ENCODE results near the gene GPHN.
A peak's percentile ranks its signal among the peaks of the same experiment; 100 is the strongest.

The GPHN gene

DNA sequence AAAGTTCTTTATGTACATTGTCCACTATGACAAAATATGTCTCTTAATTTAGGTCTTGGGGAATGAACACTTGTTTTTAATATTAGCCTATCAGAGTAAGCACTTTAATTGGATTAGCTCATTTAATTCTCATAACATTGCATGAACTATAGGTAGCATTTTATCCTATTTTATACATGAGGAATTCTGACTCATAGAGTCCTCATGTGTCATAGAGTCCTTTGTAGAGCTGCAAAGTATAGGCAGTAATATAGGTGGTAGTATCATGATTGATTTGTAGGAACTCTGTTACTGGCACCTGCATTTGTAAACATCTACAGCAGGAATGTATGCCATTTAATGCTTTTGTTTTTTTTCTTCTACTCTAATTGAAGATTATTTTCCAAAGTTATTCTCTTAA lies 96.0 kb downstream of the GPHN start:
- DNase-seq: no peak

DNA sequence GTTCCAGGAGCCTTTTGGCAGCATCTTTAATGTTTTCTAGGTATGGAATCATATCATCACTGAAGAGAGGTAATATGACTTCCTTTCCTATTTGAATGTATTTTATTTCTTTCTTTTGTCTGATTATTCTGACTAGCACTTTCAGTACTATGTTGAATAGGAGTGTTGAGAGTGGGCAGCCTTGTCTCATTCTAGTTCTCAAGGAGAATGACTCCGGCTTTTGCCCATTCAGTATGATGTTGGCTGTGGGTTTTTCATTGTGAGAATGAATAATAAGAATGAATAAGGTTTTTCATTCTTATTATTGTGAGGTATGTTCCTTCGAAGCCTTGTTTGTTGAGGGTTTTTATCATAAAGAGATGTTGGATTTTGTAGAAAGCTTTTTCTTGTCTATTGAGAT lies 98.9 kb downstream of the GPHN start:
- DNase-seq: no peak

DNA sequence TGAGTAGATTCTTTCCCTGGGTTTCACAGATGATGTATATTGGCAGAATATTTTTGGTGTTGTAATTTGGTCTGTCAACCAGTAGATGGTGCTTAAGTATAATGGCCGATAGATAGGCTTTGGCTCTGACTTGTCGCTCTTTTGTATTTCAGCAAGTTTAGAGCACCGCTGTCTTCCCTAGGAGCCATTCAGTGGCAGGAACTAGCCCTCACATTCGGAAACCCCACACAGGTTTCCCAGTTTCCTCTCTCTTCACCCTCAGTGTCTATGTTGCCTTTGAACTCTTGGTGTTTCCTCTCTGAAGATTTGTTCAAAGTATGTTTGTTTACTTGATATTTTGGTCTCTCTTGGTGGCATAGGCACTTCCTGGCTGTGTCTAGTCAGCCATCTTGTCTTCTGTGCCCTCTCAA lies 102.2 kb downstream of the GPHN start:
- no peak for DNase-seq

DNA sequence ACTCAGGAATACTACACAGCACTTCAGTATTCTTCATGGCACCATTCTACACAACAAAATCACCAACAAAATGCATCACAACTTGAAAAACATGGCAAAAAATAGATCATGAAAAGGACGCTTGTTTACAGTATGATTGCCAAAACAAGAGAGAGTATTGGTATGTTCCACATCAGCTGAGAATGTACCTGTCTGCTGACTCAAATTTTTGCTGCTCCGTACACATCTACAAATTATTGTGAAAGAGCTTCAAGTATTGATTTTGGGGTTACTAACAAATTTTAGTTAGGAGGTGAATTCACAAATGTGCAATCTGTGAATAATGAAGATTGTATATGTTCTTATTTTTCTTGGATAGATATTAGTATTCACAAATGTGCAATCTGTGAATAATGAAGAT lies 105.4 kb downstream of the GPHN start:
- DNase-seq: no peak

DNA sequence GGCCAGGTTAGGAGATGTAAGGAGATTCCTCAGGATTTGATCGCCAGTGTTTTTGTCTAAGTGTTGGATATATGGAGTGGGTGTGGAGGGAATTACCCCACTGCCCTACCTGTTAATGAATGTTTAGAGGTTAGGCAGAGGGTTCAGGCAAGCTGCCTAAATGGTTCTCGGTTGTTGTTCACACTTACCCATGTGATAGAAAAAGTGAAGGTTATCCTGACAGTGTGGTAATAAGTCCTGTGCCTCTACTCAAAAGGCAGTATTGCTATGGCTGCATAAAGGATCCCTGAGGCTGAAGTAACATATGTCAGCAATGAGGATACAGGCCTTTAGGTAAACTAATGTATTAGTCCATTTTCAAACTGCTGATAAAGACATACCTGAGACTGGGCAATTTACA lies 112.0 kb downstream of the GPHN start:
- no peak for DNase-seq

DNA sequence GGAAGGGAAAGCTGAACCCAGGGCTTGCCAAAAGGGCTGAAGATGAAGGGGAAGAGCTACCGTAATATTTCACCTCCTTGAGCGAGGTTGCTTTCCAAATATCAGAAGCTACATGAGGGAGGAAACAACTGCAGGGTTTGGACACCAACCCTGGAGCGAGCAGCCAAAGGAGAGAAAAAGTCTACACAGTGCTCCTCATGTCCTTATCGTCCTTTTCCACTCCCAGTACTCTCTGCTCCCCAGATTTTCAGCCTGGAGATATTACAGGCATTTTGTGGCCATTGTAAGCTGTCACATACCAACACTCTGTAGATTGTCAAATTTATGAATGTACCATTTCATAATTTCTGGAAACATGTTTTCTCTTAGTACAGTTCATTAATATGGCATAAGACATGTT lies 115.9 kb downstream of the GPHN start:
- DNase-seq: no peak

DNA sequence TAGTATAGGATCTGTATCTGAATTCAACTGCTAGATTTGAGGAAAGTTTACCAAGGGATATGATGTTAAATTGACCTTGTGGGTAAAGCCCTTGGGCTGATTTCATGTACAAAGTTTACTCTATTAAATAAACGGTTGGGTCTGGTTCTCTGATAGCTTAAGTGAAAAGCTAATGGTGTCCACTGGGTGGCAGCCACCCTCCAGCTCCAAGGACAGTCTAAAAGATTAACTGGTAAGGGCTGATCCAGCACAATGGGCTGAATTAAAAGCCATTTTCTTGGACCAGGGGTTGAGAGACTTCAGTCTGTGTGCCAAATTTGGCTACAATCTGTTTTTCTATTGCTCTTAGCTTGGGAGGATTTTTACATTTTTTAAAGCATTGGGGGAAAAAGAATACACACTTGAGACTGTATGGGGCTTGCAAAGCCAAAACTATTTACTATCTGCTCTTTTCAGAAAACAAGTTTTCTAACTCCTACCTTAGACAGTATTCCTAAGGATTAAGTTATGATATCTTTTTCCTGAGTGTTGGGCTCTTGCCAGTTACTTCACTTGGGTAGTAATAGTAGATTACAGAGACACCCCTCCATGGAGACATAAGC lies 116.5 kb downstream of the GPHN start:
- peak in 1 of 2 donors; percentile 27 for DNase-seq

DNA sequence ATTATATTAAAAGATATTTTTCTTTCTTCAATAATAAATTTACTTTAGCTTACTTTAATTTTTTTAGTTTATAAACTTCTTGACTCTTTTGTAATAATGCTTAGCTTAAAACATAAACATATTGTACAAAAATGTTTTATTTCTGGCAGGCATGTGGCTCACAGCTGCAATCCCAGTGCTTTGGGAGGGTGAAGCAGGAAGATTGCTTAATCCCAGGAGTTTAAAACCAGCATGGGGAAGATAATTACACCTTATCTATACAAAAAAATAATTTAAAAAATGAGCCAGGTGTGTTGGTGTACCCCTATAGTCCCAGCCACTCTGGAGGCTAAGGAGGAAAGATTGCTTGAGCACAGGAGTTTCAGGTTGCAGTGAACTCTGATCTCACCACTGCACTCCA lies 120.7 kb downstream of the GPHN start:
- DNase-seq: no peak

DNA sequence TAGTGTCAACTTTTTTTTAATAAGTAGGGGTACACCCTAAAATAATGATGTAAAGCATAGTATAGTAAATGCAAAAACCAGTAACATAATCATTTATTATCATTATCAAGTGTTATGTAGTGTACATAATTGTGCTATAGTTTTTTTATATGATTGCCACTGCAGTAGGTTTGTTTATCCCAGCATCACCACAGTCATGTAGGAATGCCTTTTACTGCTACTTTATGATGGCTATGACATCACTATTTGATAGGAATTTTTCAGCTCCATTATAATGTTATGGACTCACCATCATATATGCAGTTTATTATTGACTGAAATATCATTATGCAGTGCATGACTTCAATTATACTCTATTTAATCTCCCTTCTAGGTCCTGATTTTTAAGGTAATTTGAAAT lies 121.6 kb downstream of the GPHN start:
- no peak for DNase-seq

DNA sequence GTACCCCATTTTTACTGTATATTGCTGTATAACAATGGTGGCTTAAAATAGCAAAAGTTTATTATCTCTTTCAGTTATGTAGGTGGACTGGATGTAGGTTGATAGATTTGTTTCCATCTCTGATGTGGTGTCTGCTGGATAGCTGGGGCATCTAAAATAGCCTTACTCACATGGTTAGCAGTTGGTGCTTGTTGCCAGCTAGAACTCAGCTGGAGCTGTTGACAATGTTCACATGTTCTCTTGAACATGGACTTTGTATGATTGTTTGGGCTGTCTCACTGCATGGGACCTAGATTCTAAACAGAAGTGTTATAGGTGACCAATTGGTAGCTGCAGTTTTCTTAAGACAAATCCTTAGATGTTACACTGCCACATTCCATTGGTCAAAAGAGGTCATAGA lies 126.9 kb downstream of the GPHN start:
- DNase-seq: no peak

DNA sequence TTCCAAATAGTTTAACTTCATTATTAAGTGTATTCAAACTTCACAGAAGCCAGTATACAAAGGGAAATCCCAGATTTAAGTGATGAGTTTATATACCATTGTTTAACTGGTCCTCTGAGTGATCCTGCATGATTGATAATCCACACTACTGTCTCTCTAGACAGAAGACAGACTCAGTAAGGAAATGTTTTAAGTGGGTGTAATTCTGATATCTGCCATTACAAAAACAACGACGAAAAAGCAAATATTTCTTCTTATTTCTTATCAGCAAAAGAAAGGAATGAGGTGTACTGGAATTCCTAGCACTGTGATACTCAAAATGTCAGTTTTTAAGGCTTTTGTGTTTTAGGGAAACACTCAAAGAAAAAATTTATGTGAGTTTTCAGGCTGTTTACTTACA lies 127.5 kb downstream of the GPHN start:
- no peak for DNase-seq

DNA sequence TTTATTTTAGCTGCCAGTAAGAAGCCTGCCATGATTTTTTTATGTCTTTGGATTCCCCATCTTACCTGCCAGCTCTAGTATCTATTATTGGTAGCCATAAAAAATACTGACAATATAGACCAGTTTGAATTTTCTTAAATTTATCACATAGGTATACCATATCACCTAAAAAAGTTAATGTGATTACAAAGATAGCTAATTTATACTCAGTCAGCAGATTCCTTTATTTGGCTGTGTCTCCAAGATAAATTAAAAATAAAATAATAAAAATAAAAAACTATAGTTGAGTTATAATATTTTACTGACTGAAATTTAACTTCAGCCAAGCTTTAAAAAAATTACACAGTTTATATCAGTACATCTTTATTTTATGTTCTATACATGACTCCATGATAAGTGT lies 128.3 kb downstream of the GPHN start:
- no peak for DNase-seq

DNA sequence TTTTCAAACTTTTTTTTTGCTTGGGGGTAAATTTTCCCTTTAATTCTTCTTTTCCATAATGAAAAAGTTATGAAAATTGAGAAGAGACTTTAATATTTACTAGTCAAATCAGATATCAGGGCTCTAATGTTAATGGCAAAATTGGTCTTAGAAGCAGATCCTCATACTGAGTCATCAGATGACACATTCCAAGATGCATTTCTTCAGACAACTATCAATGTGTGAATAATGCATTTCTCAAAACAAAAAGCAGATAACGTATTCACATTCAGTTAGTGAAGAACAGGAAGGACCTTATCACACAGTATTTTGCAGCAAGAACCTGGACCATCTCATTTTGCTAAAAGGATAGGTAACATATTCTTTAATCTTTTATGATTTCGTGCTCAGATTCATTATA lies 130.7 kb downstream of the GPHN start:
- no peak for DNase-seq

DNA sequence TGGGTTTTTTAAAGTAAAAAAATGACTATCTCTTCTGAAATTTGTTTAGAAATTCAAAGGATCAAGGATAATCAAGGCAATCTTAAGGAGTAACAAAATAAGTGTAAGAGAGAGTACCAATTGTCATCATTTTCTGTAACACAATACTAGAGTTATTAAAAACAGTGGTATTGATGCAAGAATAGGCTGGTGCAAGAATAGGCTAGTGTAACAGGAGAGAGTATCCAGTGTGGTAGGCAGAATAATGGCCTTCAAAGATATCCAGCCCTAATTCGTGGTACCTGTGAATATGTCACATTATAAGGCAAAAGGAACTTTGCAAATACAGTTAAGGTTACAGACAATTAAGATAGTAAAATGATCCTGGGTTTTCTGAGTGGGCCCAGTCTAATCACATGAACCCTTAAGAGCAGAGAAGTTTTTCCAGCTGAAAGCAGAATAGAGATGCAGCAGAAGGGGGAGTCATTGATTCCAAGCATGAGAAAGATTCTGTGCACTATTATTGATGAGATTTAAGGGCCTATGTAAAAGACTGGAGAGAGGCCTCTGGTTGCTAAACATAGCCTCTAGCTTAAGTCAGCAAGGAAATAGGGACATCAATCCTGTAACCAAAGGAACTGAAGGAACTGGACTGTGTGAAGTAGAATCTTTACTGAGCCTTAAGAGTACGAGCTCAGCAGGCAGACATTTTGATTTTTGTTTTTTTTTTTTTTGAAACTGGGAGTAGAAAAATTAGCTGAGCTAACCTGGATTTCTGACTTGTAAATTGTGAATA lies 134.1 kb downstream of the GPHN start:
- DNase-seq: no peak

DNA sequence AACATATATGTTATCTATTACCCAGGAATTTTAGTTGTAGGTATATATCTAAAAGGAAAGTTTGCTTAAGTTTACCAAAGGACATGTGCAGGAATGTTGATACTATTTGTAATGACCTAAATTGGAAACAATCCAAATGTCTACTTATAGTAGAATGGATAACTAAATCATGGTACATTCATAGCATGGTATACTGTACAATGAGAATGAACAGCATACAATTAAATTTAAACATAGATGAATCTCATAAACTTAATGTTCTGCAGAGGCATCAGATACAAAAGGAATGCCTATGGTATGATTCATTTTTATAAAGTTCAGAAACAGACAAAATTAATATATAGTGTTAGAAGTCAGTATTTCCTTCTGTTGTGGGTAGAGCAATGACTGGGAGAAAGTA lies 135.4 kb downstream of the GPHN start:
- DNase-seq: no peak

DNA sequence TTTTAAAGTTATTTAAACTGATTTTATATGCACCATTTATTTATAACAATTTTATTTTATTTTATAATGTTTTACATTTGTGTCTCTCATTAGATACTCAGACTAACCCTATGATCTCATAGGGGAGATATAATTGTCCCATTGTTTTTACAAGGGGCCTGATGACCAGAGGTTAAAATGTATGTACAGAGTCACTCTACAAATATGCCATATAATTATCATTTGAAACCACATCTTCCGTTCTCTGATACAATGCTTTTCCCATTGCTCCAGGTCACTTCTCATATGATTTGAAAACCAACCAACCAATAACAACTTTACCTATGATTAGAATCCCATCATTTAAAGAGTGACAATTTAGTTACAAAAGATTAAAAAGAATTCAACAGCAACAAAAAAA lies 137.8 kb downstream of the GPHN start:
- no peak for DNase-seq

DNA sequence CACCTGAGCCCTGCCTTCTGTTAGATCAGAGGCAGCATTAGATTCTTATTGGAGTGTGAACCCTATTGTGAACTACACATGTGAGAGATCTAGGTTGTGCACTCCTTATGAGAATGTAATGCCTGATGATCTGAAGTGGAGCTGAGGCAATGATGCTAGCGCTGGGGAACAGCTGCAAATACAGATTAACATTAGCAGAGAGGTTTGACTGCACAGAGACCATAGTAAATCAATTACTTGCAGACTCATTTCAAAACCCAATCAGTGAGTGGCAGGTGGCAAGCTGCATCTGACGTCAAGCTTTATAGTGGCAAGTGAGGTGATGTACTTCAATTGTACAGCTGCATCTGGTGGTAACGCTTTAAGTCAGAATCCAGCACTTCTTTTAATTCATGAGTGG lies 141.6 kb downstream of the GPHN start:
- no peak for DNase-seq

DNA sequence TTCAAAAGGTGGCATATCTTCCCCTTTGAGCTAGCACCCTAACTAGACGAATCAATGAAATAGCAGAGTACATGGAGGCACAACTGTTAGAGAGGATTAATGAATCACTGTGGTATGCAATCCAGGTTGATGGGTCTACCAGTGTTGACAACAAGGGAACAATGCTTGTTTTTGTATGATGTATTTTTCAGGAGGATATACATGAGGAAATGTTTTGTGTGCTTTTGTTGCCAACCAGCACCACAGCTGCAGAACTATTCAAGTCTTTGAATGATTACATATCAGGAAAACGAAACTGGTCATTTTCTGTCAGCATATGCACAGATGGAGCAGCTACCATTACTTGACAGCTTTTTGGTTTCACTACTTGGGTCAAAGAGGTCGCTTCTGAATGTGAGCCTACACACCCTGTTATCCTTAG lies 142.6 kb downstream of the GPHN start:
- DNase-seq: no peak

DNA sequence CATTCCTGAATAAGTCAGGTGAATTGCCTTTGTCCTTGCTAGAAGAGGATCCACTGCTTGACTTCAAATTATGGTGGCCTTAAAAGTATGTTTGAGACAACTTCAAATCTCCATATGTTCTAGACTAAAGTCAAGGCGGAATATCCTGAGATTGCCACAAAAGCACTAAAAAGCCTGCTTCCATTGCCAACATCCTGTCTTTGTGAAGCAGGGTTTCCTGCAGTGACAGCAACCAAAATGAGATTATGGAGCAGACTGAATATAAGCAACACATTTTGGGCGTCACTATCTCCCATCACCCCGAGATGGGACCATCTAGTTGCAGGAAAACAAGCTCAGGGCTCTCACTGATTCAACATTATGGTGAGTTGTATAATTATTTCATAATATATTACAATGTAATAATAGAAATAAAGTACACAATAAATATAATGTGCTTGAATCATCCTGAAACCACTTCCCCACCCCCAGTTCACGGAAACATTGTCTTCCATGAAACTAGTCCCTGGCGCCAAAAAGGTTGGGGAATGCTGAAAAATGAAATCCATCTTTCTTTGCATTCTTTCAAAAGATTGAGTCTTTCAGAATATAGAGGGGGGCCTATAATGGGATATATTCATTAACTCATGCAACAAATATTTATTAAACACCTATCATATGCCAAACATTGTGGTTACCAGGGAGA lies 143.7 kb downstream of the GPHN start:
- DNase-seq: no peak

DNA sequence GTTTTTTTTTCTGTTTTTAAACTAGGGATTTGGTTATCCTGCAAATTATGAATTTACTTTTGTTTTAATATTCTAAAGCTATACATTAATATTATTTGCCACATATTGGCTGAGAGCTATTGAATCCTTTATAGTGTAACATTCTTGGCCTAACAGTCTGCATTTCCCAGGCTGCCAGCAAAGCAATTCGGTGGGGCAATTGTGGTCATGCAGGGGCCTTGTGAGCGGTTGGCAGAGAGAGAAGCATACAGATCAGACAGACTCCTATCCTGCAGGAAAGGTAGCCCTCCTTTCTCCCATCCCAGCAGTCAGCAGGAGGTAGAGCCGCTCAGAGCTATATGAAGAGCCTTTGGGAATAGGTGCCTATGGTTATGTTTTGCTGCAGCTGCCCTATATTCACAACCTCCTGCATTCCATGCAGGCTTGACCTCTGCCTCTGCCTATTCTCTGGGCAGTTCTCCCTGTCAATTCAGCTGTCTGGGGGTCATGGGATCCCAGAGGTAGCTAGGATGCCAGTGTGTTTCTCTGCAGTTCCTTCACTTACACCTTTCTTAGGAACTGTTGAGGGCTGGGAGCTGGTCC lies 144.7 kb downstream of the GPHN start:
- DNase-seq: no peak

DNA sequence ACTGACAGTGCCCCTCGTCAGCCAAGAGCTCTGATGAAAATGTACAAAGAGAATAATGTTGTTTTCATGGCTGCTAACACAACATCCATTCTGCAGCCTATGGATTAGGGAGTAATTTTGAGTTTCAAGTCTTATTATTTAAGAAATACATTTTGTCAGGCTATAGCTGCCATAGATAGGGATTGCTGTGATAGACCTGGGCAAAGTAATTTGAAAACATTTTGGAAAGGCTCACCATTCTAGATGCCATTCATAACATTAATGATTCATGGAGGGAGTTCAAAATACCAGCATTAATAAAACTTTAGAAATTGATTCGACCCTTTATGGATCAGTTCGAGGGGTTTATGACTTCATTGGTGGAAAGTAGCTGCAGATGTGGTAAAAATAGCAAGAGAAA lies 149.8 kb downstream of the GPHN start:
- DNase-seq: no peak

DNA sequence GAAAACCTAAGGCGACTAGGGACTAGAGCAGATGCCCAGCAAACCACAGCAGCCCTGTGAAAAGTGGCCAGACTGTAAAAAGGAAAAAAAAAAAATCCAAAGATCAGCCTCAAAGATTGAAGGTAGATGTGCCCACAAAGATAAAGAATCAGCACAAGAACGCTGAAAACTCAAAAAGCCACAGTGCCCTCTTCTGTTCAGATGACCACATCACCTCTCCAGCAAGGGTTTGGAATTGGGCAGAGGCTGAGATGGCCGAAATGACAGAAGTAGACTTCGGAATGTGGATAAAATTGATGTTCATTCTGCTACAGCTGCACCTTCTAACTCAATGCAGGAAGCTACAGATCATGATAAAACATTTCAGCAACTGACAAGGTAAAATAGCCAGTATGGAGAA lies 154.4 kb downstream of the GPHN start:
- DNase-seq: no peak

DNA sequence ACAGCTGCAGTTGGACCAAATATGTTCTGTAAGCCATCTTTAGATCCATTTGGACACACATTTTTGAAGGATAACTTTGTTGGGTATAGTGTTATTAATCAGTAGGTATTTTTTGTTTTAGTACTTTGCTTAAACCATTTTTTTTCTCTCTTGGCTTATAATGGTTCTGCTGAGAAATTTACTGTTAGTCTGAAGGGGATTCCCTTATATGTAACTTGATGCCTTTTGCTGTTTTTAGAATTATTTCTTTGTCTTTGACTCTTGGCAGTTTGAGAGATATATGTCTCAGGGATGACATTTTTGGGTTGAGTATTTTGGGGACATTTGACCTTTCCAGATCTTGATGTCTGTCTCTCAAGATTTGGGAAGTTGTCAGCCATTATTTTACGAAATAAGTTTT lies 169.8 kb downstream of the GPHN start:
- no peak for DNase-seq

DNA sequence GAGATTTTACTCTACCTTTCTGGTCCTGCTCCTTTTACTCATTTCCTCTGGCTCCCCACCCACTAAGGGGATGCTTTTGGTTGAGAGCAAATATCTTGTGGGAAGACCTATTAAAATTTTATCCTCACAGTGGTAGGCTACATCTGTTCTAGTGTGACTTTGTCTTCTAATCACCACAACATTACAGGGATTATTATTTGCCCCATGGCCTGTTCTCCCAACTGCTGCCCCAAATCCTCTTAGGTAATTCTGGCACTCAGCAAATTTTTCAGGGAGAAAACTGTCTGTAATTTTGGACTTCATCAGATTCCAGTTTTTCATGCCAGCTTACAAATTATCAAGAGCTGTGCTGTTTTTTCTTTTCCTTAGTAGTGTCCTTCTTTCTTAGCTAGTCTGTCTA lies 172.3 kb downstream of the GPHN start:
- DNase-seq: no peak

Measured in inflammatory macrophage treated with lipopolysaccharide for 1 hour (primary cell).